ENCODE measurements around the gene LAMA4.
"Not testable (repeated sequence)": the region's sequence is repeated elsewhere in the genome, so short reads cannot be mapped to it uniquely, and the experiment has no call there.

Gene LAMA4

GRCh38 chr6:112209131-112209530 is 45.2 kb downstream of the LAMA4 start:
- DNase-seq: no peak

- DNase-seq: no peak
Measured at GRCh38 chr6:112207776-112208175, 46.6 kb downstream of the LAMA4 start.

GRCh38 chr6:112207131-112207530 is 47.2 kb downstream of the LAMA4 start:
- no peak for DNase-seq

GRCh38 chr6:112206110-112206458 is 48.3 kb downstream of the LAMA4 start:
- DNase-seq: no peak

- DNase-seq: no peak
Measured at GRCh38 chr6:112205427-112206109, 48.8 kb downstream of the LAMA4 start.

GRCh38 chr6:112204350-112204706 is 50.0 kb downstream of the LAMA4 start:
- DNase-seq: no peak

GRCh38 chr6:112203577-112204349 is 50.6 kb downstream of the LAMA4 start:
- no peak for DNase-seq

- no peak for DNase-seq
Measured at GRCh38 chr6:112202639-112203341, 51.6 kb downstream of the LAMA4 start.

GRCh38 chr6:112200185-112200914 is 54.0 kb downstream of the LAMA4 start:
- not testable (repeated sequence) for DNase-seq

GRCh38 chr6:112199001-112199403 is 55.4 kb downstream of the LAMA4 start:
- DNase-seq: no peak

GRCh38 chr6:112198582-112198981 is 55.8 kb downstream of the LAMA4 start:
- no peak for DNase-seq

GRCh38 chr6:112197636-112198035 is 56.7 kb downstream of the LAMA4 start:
- no peak for DNase-seq

- DNase-seq: no peak
Measured at GRCh38 chr6:112196306-112196705, 58.1 kb downstream of the LAMA4 start.

GRCh38 chr6:112195166-112195565 is 59.2 kb downstream of the LAMA4 start:
- DNase-seq: no peak

- no peak for DNase-seq
Measured at GRCh38 chr6:112194511-112194910, 59.9 kb downstream of the LAMA4 start.

GRCh38 chr6:112193535-112194051 is 60.8 kb downstream of the LAMA4 start:
- DNase-seq: no peak

- no peak for DNase-seq
Measured at GRCh38 chr6:112193117-112193516, 61.2 kb downstream of the LAMA4 start.

GRCh38 chr6:112191509-112192020 is 62.8 kb downstream of the LAMA4 start:
- DNase-seq: no peak

GRCh38 chr6:112190164-112190563 is 64.2 kb downstream of the LAMA4 start:
- no peak for DNase-seq

- no peak for DNase-seq
Measured at GRCh38 chr6:112189494-112189893, 64.9 kb downstream of the LAMA4 start.

- DNase-seq: no peak
Measured at GRCh38 chr6:112188906-112189305, 65.5 kb downstream of the LAMA4 start.

GRCh38 chr6:112187736-112188135 is 66.6 kb downstream of the LAMA4 start:
- DNase-seq: no peak

- no peak for DNase-seq
Measured at GRCh38 chr6:112184951-112185350, 69.4 kb downstream of the LAMA4 start.
